Common myeloid progenitor, CD34-positive (primary cell): Measurements from ENCODE around the gene MED27.

Experiments used
- CTCF ChIA-PET: fragments of 350-600 bp; sonication (Branson Sonifier 250); formaldehyde crosslinking; loops from one replicate; lab custom pipeline; 2021; ENCODE audit warnings: antibody characterized with exemption; lab: Charles Lee
- POLR2A ChIA-PET: fragments of 350-600 bp; sonication (Branson Sonifier 250); formaldehyde crosslinking; loops from one replicate; lab custom pipeline; 2021; ENCODE audit warnings: antibody characterized with exemption; lab: Charles Lee
- DNase-seq, 3 donors: peaks; one replicate each; pipeline versions ENCODE4 v3.0.0 to v3.0.0-alpha.2; 2013
- H3K27ac ChIP-seq, 2 experiments: 1 replicate in 1 of 2; 2 replicates in 1 of 2; pipeline ENCODE4 v1.7.0; 2013; ENCODE audit warnings: inconsistent platforms in 2 of 2, low read length in 2 of 2, mild to moderate bottlenecking in 2 of 2, low read depth in 1 of 2, moderate library complexity in 1 of 2; ENCODE audit not compliant: severe bottlenecking in 2 of 2, insufficient read depth in 1 of 2, poor library complexity in 1 of 2
- H3K27me3 ChIP-seq, 5 experiments: replicated peaks in 2 of 5; 1 replicate in 3 of 5; 2 replicates in 2 of 5; pipeline versions ENCODE4 v1.6.1 to v1.7.0; 2013; ENCODE audit warnings: low read length in 4 of 5, mild to moderate bottlenecking in 2 of 5, moderate library complexity in 2 of 5, inconsistent platforms in 1 of 5; ENCODE audit not compliant: insufficient read depth in 5 of 5, control insufficient read depth in 4 of 5
- H3K36me3 ChIP-seq, 4 experiments: 1 replicate in 2 of 4; 2 replicates in 2 of 4; pipeline versions ENCODE4 v1.6.1 to v1.7.0; 2013; ENCODE audit warnings: low read length in 3 of 4, control low read depth in 1 of 4, mild to moderate bottlenecking in 1 of 4; ENCODE audit not compliant: control insufficient read depth in 4 of 4, insufficient read depth in 4 of 4
- H3K4me1 ChIP-seq, 4 experiments: 1 replicate in 3 of 4; 2 replicates in 1 of 4; pipeline versions ENCODE4 v1.6.1 to v1.7.1; 2013; ENCODE audit warnings: low read length in 3 of 4, mild to moderate bottlenecking in 3 of 4, control low read depth in 1 of 4, inconsistent platforms in 1 of 4, moderate library complexity in 1 of 4; ENCODE audit not compliant: control insufficient read depth in 4 of 4, insufficient read depth in 4 of 4; ENCODE audit errors: control extremely low read depth in 1 of 4
- H3K4me3 ChIP-seq, 7 experiments: 1 replicate in 4 of 7; 2 replicates in 3 of 7; pipeline versions ENCODE4 v1.5.1 to v1.7.0; 2013; ENCODE audit warnings: mild to moderate bottlenecking in 7 of 7, low read length in 6 of 7, moderate library complexity in 6 of 7, inconsistent platforms in 2 of 7, low read depth in 2 of 7, control low read depth in 1 of 7; ENCODE audit not compliant: insufficient read depth in 4 of 7, control insufficient read depth in 1 of 7; ENCODE audit errors: extremely low read depth in 1 of 7
- H3K9me3 ChIP-seq, 5 experiments: 1 replicate in 4 of 5; 2 replicates in 1 of 5; pipeline versions ENCODE4 v1.6.1 to v1.7.1; 2013; ENCODE audit warnings: low read length in 4 of 5, mild to moderate bottlenecking in 2 of 5, inconsistent platforms in 1 of 5, low read depth in 1 of 5, moderate library complexity in 1 of 5; ENCODE audit not compliant: control insufficient read depth in 4 of 5, insufficient read depth in 2 of 5; ENCODE audit errors: control extremely low read depth in 1 of 5
- WGBS: methylation state at CpG from one replicate; pipeline ENCODE4 v1.1.5; 2013; ENCODE audit not compliant: insufficient coverage; 5-methylcytosine and 5-hydroxymethylcytosine counted together

Gene MED27

GRCh38 chr9:131872702-131873101 lies 207.0 kb downstream of the MED27 start:
- CTCF ChIA-PET = interaction anchor here (1.1 kb wide), 1 partner anchor 364 kb away, joined by 5 read pairs; no protein-coding TSS in a partner anchor
- DNase-seq = no peak
- WGBS = 96% methylated on average over 4 of the region's 4 CpGs
- Histone ChIP-seq H3K36me3 (peaks cover 0 to 2% (median 0%) of the 10 kb centered on the region in 4 experiments), H3K27ac (no peak overlapping the region), H3K9me3 (no peaks in the 10 kb centered on the region), H3K4me3 (no peak overlapping the region), H3K27me3 (no peaks in the 10 kb centered on the region), H3K4me1 (peaks cover 0 to 11% (median 10%) of the 10 kb centered on the region in 4 experiments)
- POLR2A ChIA-PET = no interaction called here

GRCh38 chr9:131872006-131872405 lies 207.7 kb downstream of the MED27 start:
- Histone ChIP-seq H3K36me3 (peaks cover 0 to 2% (median 0%) of the 10 kb centered on the region in 4 experiments), H3K4me1 (peaks cover 0 to 10% (median 10%) of the 10 kb centered on the region in 4 experiments), H3K27me3 (no peaks in the 10 kb centered on the region), H3K9me3 (no peaks in the 10 kb centered on the region), H3K27ac (no peak overlapping the region), H3K4me3 (no peak overlapping the region)
- WGBS = 96% methylated on average over 15 of the region's 15 CpGs
- ChIA-PET POLR2A (no interaction called here), CTCF (interaction anchor here (1.1 kb wide), 1 partner anchor 364 kb away, joined by 5 read pairs; no protein-coding TSS in a partner anchor)
- no peak for DNase-seq

- no peak for DNase-seq
- Histone ChIP-seq H3K4me1 (no peaks in the 10 kb centered on the region), H3K36me3 (peaks cover 0 to 2% (median 0%) of the 10 kb centered on the region in 4 experiments), H3K27ac (no peak overlapping the region), H3K4me3 (no peak overlapping the region), H3K27me3 (no peaks in the 10 kb centered on the region), H3K9me3 (no peaks in the 10 kb centered on the region)
- 96% methylated on average over 7 of the region's 12 CpGs for WGBS
- CTCF ChIA-PET = no interaction called here
- POLR2A ChIA-PET = no interaction called here
Observed at GRCh38 chr9:131870156-131870555, 209.5 kb downstream of the MED27 start.

GRCh38 chr9:131869348-131869747 lies 210.3 kb downstream of the MED27 start:
- Histone ChIP-seq H3K4me1 (no peaks in the 10 kb centered on the region), H3K27ac (no peak overlapping the region), H3K4me3 (no peak overlapping the region), H3K27me3 (no peaks in the 10 kb centered on the region), H3K36me3 (no peaks in the 10 kb centered on the region), H3K9me3 (no peaks in the 10 kb centered on the region)
- CTCF ChIA-PET = no interaction called here
- POLR2A ChIA-PET = interaction anchor here (0.6 kb wide), 1 partner anchor 44 kb away, joined by 6 read pairs; no protein-coding TSS in a partner anchor
- no peak for DNase-seq
- 96% methylated on average over 8 of the region's 8 CpGs for WGBS

- Histone ChIP-seq H3K27me3 (no peaks in the 10 kb centered on the region), H3K4me1 (no peaks in the 10 kb centered on the region), H3K9me3 (no peaks in the 10 kb centered on the region), H3K36me3 (no peaks in the 10 kb centered on the region), H3K4me3 (no peak overlapping the region), H3K27ac (no peak overlapping the region)
- no peak for DNase-seq
- CTCF ChIA-PET = no interaction called here
- POLR2A ChIA-PET = no interaction called here
- WGBS = 98% methylated on average over 10 of the region's 10 CpGs
Observed at GRCh38 chr9:131868766-131869165, 210.9 kb downstream of the MED27 start.

- POLR2A ChIA-PET = no interaction called here
- H3K9me3 ChIP-seq = no peaks in the 10 kb centered on the region
- CTCF ChIA-PET = no interaction called here
- no peak for DNase-seq
- 90% methylated on average over 4 of the region's 6 CpGs for WGBS
- H3K27me3 ChIP-seq = no peaks in the 10 kb centered on the region
- H3K27ac ChIP-seq = no peak overlapping the region
- H3K36me3 ChIP-seq = peaks cover 0 to 7% (median 2%) of the 10 kb centered on the region in 4 experiments
- no peak overlapping the region for H3K4me3 ChIP-seq
- H3K4me1 ChIP-seq = no peaks in the 10 kb centered on the region
Observed at GRCh38 chr9:131867611-131868192, 212.0 kb downstream of the MED27 start.

GRCh38 chr9:131865446-131866195 lies 214.0 kb downstream of the MED27 start:
- H3K27me3 ChIP-seq = no peaks in the 10 kb centered on the region
- no peak overlapping the region for H3K27ac ChIP-seq
- DNase-seq = no peak
- ChIA-PET CTCF (no interaction called here), POLR2A (no interaction called here)
- H3K9me3 ChIP-seq = no peaks in the 10 kb centered on the region
- WGBS = 100% methylated on average over 10 of the region's 10 CpGs
- no peaks in the 10 kb centered on the region for H3K4me1 ChIP-seq
- H3K36me3 ChIP-seq = peaks cover 0 to 19% (median 8%) of the 10 kb centered on the region in 4 experiments
- H3K4me3 ChIP-seq = no peak overlapping the region
